Measurements from ENCODE around the gene NDUFB2. TPM values are rescaled to one million over a fixed set of nuclear protein-coding genes. Genes with fewer than 3 reads are reported as not detected.
"Not testable (repeated sequence)": the region's sequence is repeated elsewhere in the genome, so short reads cannot be mapped to it uniquely, and the experiment has no call there.

The NDUFB2 gene
- polyA plus RNA-seq (ENCODE audit: insufficient read length) = 148 TPM

DNA sequence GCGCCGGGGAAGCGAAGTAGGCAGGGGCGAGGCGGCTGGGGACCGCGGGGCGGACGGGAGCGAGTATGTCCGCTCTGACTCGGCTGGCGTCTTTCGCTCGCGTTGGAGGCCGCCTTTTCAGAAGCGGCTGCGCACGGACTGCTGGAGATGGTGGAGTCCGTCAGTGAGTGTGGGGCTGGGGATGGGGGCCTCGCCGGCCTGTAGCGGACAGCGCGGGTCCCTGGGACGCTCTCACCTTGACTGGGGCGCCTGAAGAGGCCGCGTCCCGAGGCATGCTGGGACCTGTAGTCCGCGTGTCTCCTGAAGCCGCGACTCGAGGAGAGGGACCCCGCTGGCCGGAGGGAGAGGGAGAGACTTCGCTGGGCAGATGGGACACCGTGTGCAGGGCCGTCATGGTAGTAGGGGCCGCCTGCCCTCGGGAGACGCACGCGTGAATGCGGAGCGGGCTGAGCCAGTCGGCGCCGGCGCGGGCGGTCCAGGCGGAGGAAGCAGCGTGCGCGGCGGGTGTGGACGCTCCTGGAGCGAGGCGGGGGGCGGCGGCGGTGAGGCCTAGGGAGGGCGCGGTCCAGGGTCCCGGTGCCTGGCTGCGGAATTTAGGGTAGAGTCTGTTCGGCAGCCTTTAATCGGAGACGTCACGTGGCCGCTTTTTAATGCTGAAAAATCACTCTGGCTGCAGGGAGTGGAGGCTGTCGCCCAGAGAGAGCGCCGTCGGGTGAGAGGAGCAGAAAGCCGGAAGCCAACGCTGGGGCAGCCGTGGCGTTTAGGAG lies at the start of gene NDUFB2:
Gene NDUFB2 (plus strand): TSS at position 29 of the 767 bp plus-strand sequence. CDS start 37 bp downstream, at position 66.
- DNase-seq = peak; percentile 95

DNA sequence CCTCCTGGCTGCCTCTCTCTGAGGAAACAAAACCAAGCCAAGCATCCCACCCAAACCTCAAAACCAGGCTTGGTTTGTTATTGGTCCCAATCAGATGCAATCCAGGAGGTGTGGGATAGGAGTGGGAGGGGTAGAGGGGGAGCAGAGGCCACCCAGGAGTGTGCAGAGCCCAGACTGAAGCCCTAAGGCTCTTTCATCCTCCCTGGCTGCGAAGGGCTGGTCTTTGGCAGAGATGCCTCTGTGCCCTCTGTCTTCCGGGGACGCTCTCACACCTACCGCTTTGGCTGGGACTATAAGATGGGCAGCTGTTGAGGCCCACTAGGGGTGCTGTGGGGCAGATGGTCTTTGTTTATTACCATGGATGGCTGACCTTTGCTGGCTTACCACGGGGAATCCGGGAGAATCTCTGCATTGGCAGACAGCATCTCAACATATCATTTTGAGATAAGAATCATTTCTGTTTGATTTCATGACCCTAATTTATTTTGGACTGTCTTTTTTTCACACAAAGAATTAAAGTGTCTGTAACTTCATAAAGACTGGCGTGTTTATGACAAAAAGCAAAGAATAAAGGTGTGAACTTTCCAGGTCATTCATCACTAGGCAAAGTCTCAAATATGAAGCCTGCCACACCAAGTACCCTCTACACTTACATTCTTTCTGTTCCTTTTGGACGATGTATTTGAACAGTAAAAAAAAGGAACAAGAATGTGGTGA lies 49.4 kb upstream of the NDUFB2 start:
- no peak for DNase-seq

DNA sequence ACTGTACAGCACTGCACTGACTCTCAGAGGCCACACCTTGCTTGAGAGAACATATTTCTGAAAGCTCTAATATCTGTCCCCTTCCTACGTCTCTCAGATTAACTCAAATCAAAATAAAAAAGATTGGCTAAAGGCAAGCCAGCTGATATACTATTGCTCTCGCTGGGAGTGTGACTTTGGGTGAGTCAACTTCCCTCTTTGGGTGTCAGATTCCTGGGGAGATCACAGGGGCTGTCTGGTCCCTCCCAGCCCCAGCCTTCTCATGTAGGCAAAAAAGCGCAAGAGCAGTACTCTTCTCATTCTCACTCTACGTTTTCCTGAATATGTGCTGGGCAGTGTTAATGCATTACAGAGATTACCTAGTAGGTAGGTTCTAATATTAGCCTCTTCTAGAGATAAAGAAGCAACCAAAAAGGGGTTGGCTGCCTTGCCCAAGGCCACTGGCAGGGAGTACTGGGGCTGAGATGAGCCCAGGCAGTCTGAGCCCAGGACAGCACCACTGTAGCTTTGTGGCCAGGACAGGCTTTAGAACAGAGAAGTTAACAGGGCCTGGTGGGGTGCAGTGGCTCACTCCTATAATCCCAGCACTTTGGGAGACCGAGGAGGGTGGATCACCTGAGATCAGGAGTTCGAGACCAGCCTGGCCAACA lies 46.8 kb upstream of the NDUFB2 start:
- DNase-seq = no peak

DNA sequence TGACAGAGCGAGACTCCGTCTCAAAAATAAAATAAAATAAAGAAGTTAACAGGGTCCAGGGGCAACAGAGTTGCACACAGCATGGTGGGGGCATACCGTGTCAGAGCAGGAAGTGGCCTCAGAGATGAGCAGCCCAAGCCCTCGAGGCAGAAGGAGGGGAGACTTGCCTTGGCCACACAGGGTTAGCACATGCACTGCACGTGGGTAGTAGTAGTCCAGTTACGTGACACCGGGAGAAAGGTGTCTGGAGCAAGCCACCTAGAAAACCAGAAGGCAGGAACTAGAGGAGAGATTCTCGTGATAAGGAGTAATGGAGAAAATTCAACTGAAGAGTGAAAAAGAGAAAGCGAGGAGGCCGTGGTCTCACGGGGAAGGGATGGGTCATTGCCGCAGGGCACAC lies 46.1 kb upstream of the NDUFB2 start:
- no peak for DNase-seq

GRCh38 chr7:140653319-140654108 lies 43.0 kb upstream of the NDUFB2 start:
- peak; percentile 83 for DNase-seq

GRCh38 chr7:140654109-140654387 lies 42.5 kb upstream of the NDUFB2 start:
- no peak for DNase-seq

GRCh38 chr7:140654661-140655060 lies 41.8 kb upstream of the NDUFB2 start:
- no peak for DNase-seq

DNA sequence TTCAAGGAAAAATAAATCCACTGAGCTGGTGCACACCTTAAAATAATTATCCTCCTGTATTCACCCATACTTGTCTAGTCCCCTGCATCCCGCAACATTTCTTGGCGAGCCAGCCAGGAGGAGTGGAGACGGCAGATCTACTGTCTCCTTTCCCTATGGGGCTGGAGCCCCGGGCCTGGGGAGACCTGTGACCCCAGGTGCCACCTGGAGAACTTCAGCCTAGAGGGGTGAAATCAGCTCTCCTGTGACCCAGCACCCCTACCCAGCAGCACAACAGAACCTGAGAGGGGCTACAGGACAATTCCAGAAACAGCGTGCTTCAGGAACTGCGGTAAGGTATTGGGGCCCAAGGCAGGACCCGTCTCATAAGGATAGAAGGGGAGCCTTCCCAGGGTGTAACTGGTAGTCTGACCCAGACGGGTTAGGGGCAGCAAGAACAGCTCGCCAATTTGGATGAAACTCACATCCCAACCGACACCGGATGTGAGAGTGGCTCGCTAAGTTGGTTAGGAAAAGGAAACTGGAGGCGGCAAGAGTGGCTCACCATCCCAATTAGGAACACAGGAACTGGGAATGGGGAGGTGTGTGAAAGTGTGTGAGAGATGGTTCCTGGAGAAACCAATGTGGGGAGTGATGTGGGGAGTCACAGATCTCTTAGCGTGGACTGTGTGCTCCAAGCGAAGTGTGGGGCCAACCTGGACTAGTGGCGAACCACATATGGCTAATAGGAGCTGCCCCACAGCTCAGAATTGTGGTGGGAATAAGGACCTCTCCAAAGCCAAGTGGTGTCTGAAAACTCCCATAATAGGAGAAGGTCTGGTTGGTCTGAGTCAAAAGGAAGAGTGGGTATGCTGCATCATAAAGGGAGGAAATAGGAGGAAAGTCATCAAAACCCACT lies 40.7 kb upstream of the NDUFB2 start:
- no peak for DNase-seq

DNA sequence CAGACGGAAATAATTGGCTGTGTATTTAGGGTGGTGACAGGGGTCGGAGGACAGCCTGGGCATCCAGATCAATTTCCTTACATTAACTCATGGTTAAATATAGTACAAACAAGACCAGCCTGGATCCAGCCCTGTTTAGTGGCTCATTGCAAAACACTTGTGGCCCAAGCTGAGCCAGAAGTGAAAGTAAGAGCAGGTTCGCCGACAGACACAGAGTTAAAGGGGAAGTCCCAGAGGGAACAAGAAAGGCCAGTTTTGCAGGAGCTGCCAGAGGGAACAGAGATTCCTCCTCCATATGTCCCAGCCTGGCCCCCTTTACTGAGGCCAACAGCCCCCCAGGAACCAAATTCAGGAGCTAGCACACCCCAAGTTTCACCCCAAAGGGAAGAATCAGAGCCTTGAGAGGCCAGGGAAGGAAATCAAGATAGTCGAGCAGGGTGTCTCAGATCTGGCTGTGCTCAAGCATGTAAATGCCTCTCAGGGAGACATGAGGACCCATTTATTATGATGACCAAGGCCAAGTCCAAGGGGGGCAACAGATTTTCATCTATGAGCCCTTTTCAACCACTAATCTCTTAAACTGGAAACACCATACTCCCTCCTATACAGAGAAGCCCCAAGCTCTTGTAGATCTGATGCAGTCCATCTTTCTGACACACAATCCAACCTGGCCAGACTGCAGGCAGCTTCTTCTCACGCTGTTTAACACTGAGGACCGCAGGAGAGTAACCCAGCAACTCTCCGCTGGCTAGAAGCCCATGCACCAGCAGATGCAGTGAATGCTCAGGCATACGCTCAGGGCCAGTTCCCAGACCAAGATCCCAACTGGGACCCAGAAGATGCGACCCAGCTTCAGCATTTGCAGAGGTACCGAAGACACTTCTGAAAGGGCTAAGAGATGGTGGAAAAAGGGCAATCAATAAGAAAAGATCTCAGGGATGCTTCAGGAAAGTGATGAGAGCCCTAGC lies 39.7 kb upstream of the NDUFB2 start:
- no peak for DNase-seq

DNA sequence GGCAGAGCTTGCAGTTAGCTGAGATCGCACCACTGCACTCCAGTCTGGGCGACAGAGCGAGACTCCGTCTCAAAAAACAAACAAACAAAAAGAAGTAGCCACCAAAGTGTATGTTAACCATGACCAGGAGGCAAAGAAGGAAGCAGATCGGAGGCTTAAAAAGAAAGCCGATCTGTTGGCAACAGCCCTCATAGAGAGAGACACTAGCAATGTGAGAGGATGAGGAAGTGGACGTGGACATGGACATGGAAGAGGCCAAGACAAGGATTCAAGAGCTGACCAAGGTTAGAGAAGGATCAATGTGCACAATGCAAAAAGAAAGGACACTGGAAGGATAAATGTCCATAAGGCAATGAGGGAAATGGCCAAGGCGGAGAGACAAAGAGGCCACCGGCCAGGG lies 38.6 kb upstream of the NDUFB2 start:
- no peak for DNase-seq

- DNase-seq = no peak
Observed at GRCh38 chr7:140659856-140660255, 36.7 kb upstream of the NDUFB2 start.

- no peak for DNase-seq
Observed at GRCh38 chr7:140661124-140661523, 35.4 kb upstream of the NDUFB2 start.

DNA sequence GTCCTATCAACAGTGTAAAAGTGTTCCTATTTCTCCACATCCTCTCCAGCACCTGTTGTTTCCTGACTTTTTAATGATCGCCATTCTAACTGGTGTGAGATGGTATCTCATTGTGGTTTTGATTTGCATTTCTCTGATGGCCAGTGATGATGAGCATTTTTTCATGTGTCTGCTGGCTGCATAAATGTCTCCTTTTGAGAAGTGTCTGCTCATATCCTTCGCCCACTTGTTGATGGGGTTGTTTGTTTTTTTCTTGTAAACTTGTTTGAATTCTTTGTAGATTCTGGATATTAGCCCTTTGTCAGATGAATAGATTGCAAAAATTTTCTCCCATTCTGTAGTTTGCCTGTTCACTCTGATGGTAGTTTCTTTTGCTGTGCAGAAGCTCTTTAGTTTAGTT lies 33.6 kb upstream of the NDUFB2 start:
- DNase-seq = not testable (repeated sequence)

DNA sequence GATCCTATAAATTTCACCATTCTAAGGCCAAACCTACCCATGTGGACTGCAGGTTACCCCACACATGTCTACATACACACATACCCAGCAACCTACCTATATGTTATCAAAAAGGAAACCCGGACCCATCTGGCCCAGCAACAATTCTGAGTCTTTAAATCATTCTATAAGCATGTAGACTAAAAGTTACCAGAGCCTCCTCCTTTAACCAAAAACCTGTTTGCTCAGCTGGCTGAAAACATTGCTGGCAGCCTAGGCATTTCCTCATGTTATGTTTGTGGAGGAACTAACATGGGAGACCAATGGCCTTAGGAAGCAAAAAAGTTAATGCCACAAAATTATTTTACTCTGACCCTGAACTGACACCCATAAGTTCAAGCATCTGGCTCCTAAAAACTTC lies 29.0 kb upstream of the NDUFB2 start:
- DNase-seq = no peak

- DNase-seq = no peak
Observed at GRCh38 chr7:140668641-140669040, 27.9 kb upstream of the NDUFB2 start.

GRCh38 chr7:140669352-140669751 lies 27.2 kb upstream of the NDUFB2 start:
- DNase-seq = no peak

- DNase-seq = not testable (repeated sequence)
Observed at GRCh38 chr7:140669862-140670261, 26.6 kb upstream of the NDUFB2 start.

DNA sequence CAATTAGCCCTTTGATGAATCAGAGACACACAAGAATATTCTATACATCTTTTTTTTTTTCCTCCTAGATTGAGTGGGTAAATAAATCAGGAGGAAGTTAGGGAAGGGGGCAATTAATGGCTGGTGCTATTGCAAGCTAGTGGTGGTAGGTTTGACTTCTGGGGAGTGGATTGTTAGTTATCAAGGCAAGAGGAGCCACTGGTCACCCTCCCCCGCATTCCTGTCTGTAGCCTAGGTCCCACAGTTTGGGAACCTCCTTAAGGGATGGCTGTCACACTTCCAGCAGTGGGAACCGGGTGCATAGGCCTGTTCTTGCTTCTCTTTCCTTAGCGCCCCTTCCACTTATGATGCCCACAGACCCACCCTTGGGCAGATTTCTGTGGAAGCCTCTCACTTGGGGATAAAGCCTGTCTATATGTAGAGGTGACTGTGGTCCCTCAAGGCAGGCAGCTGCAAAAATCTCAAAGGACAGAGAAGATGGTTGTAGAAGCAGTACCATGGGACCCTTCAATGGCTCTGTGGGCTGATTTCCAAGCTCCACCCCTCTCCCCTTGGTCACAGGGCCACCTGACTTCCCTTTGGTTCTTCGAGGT lies 26.1 kb upstream of the NDUFB2 start:
- no peak for DNase-seq

- no peak for DNase-seq
Observed at GRCh38 chr7:140671966-140672365, 24.5 kb upstream of the NDUFB2 start.

DNA sequence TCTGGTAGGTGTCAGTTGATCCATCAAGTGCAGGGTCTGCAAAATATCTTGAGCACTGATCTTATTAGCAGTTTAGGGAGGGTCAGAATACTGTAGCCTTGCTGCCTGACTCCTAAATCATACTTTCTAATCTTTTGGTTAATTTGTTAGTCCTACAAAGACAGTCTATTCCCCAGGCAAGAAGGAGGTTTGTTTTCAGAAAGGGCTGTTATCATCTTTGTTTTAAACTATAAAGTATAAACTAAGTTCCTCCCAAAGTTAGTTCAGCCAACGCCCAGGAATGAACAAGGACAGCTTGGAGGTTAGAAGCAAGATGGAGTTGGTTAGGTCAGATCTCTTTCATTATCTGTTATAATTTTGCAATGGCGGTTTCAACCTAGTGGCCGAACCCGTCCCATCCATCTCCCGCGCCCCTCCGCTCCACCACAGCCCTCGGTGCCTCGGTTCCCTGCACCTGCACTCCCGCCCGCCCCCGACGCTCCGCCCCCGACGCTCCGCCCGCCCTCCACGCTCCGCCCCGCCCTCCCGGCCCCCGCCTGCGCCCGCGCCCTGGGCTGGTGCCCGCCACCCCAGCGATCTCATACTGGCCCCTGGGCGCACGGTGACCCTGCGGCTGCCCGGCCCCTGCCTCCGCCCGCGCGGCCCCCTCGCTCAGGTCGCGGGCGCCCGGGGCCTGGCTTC lies 24.0 kb upstream of the NDUFB2 start, which contains the start of gene ADCK2:
Gene ADCK2 (plus strand): TSS at position 564 of the 681 bp plus-strand sequence. CDS start 386 bp downstream, outside the sequence.
- DNase-seq = no peak

Data from hindlimb muscle (tissue), 1 donor.